M059J (cell line): Measurements from ENCODE around the gene FER. TPM values are rescaled to one million over a fixed set of nuclear protein-coding genes. Genes with fewer than 3 reads are reported as not detected.
"Not testable (repeated sequence)": the region's sequence is repeated elsewhere in the genome, so short reads cannot be mapped to it uniquely, and the experiment has no call there.

ENCODE experiments used
- DNase-seq: peaks from one replicate; pipeline ENCODE4 v3.0.0-alpha.2; 2012; ENCODE audit warnings: low read depth
- total RNA-seq: library from RNA; depleted of rRNA; stranded (reverse); fragments of >200 nt; shearing (Covaris generic); gene quantifications from 2 replicates; pipeline ENCODE4 v1.2.3, GENCODE V29; 2014

The FER gene
- total RNA-seq, 1 experiment from 2014 or later = 9.0 TPM

GRCh38 chr5:109035436-109035835, 287.7 kb downstream of the FER start:
- no peak for DNase-seq

- DNase-seq = peak; percentile 12
These were observed 290.6 kb downstream of the FER start for GRCh38 chr5:109038209-109038840.

GRCh38 chr5:109041317-109041716, 293.6 kb downstream of the FER start:
- DNase-seq = no peak

GRCh38 chr5:109045710-109046109, 298.0 kb downstream of the FER start:
- DNase-seq = no peak

- DNase-seq = no peak
These were observed 301.9 kb downstream of the FER start for GRCh38 chr5:109049565-109049964.

- DNase-seq = not testable (repeated sequence)
These were observed 302.6 kb downstream of the FER start for GRCh38 chr5:109050321-109050720.

- DNase-seq = not testable (repeated sequence)
These were observed 304.5 kb downstream of the FER start for GRCh38 chr5:109052216-109052615.

- peak; percentile 14 for DNase-seq
These were observed 306.3 kb downstream of the FER start for GRCh38 chr5:109053995-109054417.

- DNase-seq = no peak
These were observed 312.8 kb downstream of the FER start for GRCh38 chr5:109060378-109061025.

- DNase-seq = peak; percentile 2
These were observed 315.0 kb downstream of the FER start for GRCh38 chr5:109062664-109063063.

GRCh38 chr5:109063223-109063622, 315.5 kb downstream of the FER start:
- DNase-seq = no peak

GRCh38 chr5:109076741-109077140, 329.0 kb downstream of the FER start:
- DNase-seq = no peak

GRCh38 chr5:109078448-109078847, 330.8 kb downstream of the FER start:
- no peak for DNase-seq

- no peak for DNase-seq
These were observed 332.8 kb downstream of the FER start for GRCh38 chr5:109080481-109080880.

GRCh38 chr5:109080896-109081295, 333.2 kb downstream of the FER start:
- no peak for DNase-seq

GRCh38 chr5:109083937-109084336, 336.2 kb downstream of the FER start:
- DNase-seq = no peak

GRCh38 chr5:109089191-109089590, 341.5 kb downstream of the FER start:
- no peak for DNase-seq

- DNase-seq = no peak
These were observed 351.4 kb downstream of the FER start for GRCh38 chr5:109099081-109099480.

GRCh38 chr5:109100971-109101370, 353.3 kb downstream of the FER start:
- DNase-seq = no peak

GRCh38 chr5:109102096-109102690, 354.5 kb downstream of the FER start:
- DNase-seq = no peak

- DNase-seq = peak; percentile 72
These were observed 358.1 kb downstream of the FER start for GRCh38 chr5:109105631-109106267.

- DNase-seq = no peak
These were observed 364.0 kb downstream of the FER start for GRCh38 chr5:109111680-109112079.

GRCh38 chr5:109113608-109114007, 365.9 kb downstream of the FER start:
- DNase-seq = no peak
